Measurements from ENCODE around the gene EGFL7. TPM values are rescaled to one million over a fixed set of nuclear protein-coding genes. Genes with fewer than 3 reads are reported as not detected.

Gene EGFL7
- total RNA-seq, 2 experiments from 2014 or later = 1.1 to 1.6 TPM

- Mint-ChIP-seq H3K9me3 (no peaks in the 10 kb centered on the region), H3K4me1 (ENCODE audit: low read depth) (no peaks in the 10 kb centered on the region), H3K27me3 (no peaks in the 10 kb centered on the region), H3K27ac (no peak overlapping the region), H3K4me3 (no peak overlapping the region), H3K36me3 (ENCODE audit: low read depth) (no peaks in the 10 kb centered on the region)
- TF ChIP-seq CTCF (IDR thresholded peaks at IDR 0.05) = no peak
- ATAC-seq (no peak), DNase-seq (no peak)
- intact Hi-C loops (cut with micrococcal nuclease) = no loop called here
- POLR2A ChIA-PET = no interaction called here
- CTCF ChIA-PET = no interaction called here
Observed at GRCh38 chr9:136691316-136692184, 28.8 kb downstream of the EGFL7 start.

DNA sequence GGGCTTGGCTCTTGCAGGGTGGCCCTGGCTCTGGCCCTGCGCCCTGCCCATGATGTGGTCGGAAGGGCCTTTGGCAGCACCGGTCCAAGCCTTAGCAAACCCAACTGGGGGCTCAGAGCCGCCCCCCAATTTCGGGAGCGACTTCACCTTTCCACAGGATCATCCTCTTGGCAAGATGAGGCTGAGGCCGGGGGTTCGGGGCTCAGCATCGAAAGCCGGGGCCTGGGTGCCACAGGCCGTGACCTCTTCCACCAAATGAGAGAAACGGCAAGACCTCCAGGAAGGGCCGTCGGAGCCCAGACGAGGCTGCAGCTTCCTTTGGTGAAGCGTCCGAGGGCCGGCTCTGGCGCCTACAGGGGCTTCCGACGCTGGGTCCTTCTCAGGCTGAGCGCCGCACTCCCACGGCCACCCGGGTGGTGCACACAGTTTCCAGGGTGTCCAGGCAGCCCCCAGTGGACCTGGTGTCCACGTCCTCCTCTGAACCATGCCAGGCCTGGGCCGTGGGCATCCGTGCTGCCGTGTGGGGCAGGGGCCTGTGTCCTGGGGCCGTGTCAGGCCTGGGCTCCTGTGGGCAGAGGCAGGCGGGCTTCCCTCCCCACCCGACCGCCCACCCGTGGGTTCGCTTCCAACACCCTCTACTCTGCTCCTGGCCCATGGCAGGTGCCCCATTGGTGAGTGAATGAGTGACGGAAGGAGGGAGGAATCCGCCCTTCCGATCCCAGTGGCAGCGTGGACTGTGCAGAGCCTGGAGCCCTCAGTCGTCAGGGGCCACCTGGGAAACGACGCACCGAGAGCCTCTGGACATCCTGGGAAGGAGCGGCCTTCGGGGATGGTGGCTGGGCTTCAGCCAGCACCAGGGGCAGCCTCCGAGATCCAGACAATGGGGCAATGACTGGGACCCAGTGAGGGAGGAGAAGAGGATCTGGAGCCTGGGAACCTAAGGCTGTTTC is 29.7 kb downstream of the EGFL7 start:
- DNase-seq (no peak), ATAC-seq (no peak)
- peaks cover 2% of the 10 kb centered on the region for H3K27me3 Mint-ChIP-seq
- no peaks in the 10 kb centered on the region for H3K36me3 Mint-ChIP-seq (ENCODE audit: low read depth)
- no peaks in the 10 kb centered on the region for H3K9me3 Mint-ChIP-seq
- no peak overlapping the region for H3K27ac Mint-ChIP-seq
- CTCF ChIA-PET = no interaction called here
- POLR2A ChIA-PET = interaction anchor here (1.4 kb wide), 1 partner anchor 34 kb away, joined by 4 read pairs; no protein-coding TSS in a partner anchor
- intact Hi-C loops (cut with micrococcal nuclease) = no loop called here
- H3K4me1 Mint-ChIP-seq (ENCODE audit: low read depth) = peaks cover 4% of the 10 kb centered on the region
- H3K4me3 Mint-ChIP-seq = no peak overlapping the region
- no peak for TF ChIP-seq CTCF (IDR thresholded peaks at IDR 0.05)

DNA sequence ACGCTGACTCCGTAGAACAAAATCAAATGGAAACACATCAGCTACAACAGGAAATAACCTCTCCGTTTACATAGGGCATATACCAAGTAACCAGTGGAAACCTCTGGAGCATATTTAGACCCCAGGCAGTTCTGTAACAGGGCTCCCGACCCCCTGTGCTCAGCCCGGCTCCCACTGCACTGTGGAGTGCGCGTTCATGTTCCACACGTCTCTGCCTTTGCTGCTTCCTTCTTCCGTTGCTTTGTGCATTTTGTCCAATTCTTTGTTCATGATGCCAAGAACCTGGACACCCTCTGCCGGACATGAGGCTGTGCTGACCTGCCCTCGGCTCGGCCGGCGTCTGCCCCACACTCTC is 30.4 kb downstream of the EGFL7 start:
- no peak overlapping the region for H3K4me3 Mint-ChIP-seq
- ATAC-seq (no peak), DNase-seq (no peak)
- TF ChIP-seq CTCF (IDR thresholded peaks at IDR 0.05) = no peak
- no peaks in the 10 kb centered on the region for H3K9me3 Mint-ChIP-seq
- H3K27ac Mint-ChIP-seq = no peak overlapping the region
- peaks cover 5% of the 10 kb centered on the region for H3K4me1 Mint-ChIP-seq (ENCODE audit: low read depth)
- ChIA-PET CTCF (no interaction called here), POLR2A (interaction anchor here (1.4 kb wide), 1 partner anchor 34 kb away, joined by 4 read pairs; no protein-coding TSS in a partner anchor)
- no peaks in the 10 kb centered on the region for H3K36me3 Mint-ChIP-seq (ENCODE audit: low read depth)
- peaks cover 3% of the 10 kb centered on the region for H3K27me3 Mint-ChIP-seq
- intact Hi-C loops (cut with micrococcal nuclease) = no loop called here

DNA sequence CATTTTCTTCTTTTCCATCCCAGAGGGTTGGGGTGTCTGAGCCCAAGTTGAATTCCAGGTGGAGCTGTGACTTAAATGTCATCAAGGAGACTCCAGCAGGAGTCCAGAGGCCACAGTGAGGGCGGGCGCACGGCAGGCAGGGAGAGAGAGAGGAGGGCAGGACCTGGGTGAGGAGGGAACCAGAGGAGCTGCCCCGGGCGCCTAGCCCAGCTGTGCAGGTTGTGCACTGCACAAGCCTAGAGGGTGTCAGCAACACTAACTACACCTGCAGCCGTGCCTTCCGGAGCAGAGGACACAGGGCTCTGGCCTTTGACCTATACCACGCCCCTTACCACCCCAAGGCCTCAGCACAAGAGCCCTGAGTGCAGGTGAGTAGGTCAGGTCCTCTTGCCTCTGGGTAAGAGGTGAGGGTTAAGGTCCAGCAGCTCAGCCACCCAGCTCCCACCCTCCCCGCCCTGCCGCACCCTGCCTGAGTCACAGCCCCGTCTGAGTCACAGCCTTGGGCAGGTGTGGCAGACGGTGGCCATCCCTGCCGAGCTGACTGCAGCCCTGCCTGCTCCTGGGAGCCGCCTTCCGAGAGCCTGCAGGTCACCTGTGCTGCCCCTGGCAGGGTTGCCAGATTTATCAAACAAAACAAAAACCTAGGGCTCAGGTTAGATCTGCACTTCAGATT is 30.9 kb downstream of the EGFL7 start:
- Mint-ChIP-seq H3K27me3 (peaks cover 4% of the 10 kb centered on the region), H3K36me3 (ENCODE audit: low read depth) (no peaks in the 10 kb centered on the region), H3K4me1 (ENCODE audit: low read depth) (peaks cover 5% of the 10 kb centered on the region), H3K27ac (no peak overlapping the region), H3K9me3 (no peaks in the 10 kb centered on the region), H3K4me3 (no peak overlapping the region)
- intact Hi-C loops (cut with micrococcal nuclease) = no loop called here
- TF ChIP-seq CTCF (IDR thresholded peaks at IDR 0.05) = no peak
- DNase-seq (peak; percentile 41), ATAC-seq (peak; percentile 50)
- CTCF ChIA-PET = interaction anchor here (0.9 to 1.9 kb wide), 4 partner anchors 17 to 209 kb away, joined by 3 to 8 read pairs (median 4); no protein-coding TSS in a partner anchor
- POLR2A ChIA-PET = interaction anchor here (1.4 kb wide), 1 partner anchor 33 kb away, joined by 4 read pairs; no protein-coding TSS in a partner anchor
